GM18505 (cell line): ENCODE measurements around the gene MUL1.

Experiments
- ATAC-seq: cut with Tn5 transposase; IDR thresholded peaks from one replicate; pipeline ENCODE4 v1.9.1; 2021; ENCODE audit not compliant: unreplicated experiment
- POLR2A ChIP-seq: IDR thresholded peaks from 4 replicates; pipeline ENCODE4 v1.6.1; 2011; ENCODE audit warnings: borderline replicate concordance; ENCODE audit not compliant: insufficient read depth, insufficient read length; ENCODE audit errors: extremely low read depth

The MUL1 gene

DNA sequence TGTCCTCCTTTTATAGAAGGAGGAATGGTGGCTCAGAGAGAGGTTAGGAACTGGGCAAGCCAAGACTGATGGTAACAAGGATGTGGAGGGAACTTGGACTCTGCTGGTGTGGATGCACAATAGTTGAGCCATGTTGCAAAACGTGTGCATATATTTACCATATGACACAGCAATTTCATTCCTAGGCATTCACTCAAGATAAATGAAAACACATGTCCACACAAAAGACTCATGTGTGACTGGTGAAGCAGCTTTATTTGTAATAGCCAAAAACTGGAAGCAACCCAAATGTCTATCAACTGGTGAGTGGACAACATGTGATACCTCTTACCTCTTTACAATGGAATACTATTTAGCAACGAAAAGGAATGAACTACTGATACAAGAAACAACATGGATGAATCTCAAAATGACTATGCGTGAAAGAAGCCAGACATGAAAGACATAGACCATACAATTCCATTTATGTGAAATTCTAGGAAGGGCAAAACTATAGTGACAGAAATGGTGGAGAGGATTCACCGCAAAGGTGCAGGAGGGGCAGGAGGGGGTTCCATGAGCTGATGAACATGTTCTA is 58.1 kb downstream of the MUL1 start:
- no peak for ATAC-seq
- TF ChIP-seq POLR2A = no peak
